HG02763 (cell line): ENCODE data around the gene DLX1.

Experiments
- ATAC-seq: cut with Tn5 transposase; IDR thresholded peaks from one replicate; pipeline ENCODE4 v1.9.1; 2021; ENCODE audit warnings: mild to moderate bottlenecking, moderate library complexity; ENCODE audit not compliant: unreplicated experiment

The DLX1 gene

GRCh38 chr2:172096626-172097547 lies 11.6 kb downstream of the DLX1 start:
- ATAC-seq: no peak

- ATAC-seq: no peak
These were observed 12.3 kb downstream of the DLX1 start for GRCh38 chr2:172097557-172098131.

- no peak for ATAC-seq
These were observed 13.0 kb downstream of the DLX1 start for GRCh38 chr2:172098287-172098649.

GRCh38 chr2:172098650-172099471 lies 13.6 kb downstream of the DLX1 start:
- ATAC-seq: no peak

GRCh38 chr2:172099472-172100079 lies 14.3 kb downstream of the DLX1 start:
- no peak for ATAC-seq

- ATAC-seq: no peak
These were observed 15.0 kb downstream of the DLX1 start for GRCh38 chr2:172100080-172100934.

- no peak for ATAC-seq
These were observed 15.9 kb downstream of the DLX1 start for GRCh38 chr2:172100935-172101820.

- no peak for ATAC-seq
These were observed 16.6 kb downstream of the DLX1 start for GRCh38 chr2:172101821-172102390.

- peak; percentile 78 for ATAC-seq
These were observed 17.4 kb downstream of the DLX1 start, which contains the start of gene DLX2 for GRCh38 chr2:172102391-172103359. DLX2 (minus strand) TSS chr2:172102900; CDS start chr2:172102538, 362 bp downstream.

- no peak for ATAC-seq
These were observed 18.4 kb downstream of the DLX1 start for GRCh38 chr2:172103471-172104272.

- ATAC-seq: no peak
These were observed 20.3 kb downstream of the DLX1 start for GRCh38 chr2:172105471-172106107.

GRCh38 chr2:172106108-172106961 lies 21.0 kb downstream of the DLX1 start:
- no peak for ATAC-seq

- ATAC-seq: no peak
These were observed 22.6 kb downstream of the DLX1 start for GRCh38 chr2:172107690-172108586.

- no peak for ATAC-seq
These were observed 23.3 kb downstream of the DLX1 start for GRCh38 chr2:172108587-172108930.
